DOHH2 (cell line): Measurements from ENCODE around the gene SUFU.

ENCODE experiments used
- H3F3A ChIP-seq: fragments of 200-600 bp; sonication (generic), shearing (Covaris generic); 2 replicates; pipeline ENCODE4 v1.6.0; 2016; ENCODE audit warnings: antibody characterized with exemption, mild to moderate bottlenecking; ENCODE audit not compliant: control insufficient read depth, insufficient read depth
- H3K27ac ChIP-seq: fragments of 200-600 bp; sonication (generic); 2 replicates; pipeline ENCODE4 v1.5.1; 2014; ENCODE audit warnings: low read depth, mild to moderate bottlenecking, low read length, moderate library complexity
- H3K27me3 ChIP-seq: fragments of 200-600 bp; sonication (generic); 2 replicates; pipeline ENCODE4 v1.6.1; 2014; ENCODE audit warnings: mild to moderate bottlenecking, low read length, mixed read lengths; ENCODE audit not compliant: control insufficient read depth
- H3K36me3 ChIP-seq: fragments of 200-600 bp; sonication (generic); 2 replicates; pipeline ENCODE4 v1.6.1; 2014; ENCODE audit warnings: mild to moderate bottlenecking, low read length, moderate library complexity, mixed read lengths; ENCODE audit not compliant: control insufficient read depth
- H3K4me1 ChIP-seq: fragments of 200-600 bp; sonication (generic); 2 replicates; pipeline ENCODE4 v1.6.1; 2014; ENCODE audit warnings: mild to moderate bottlenecking, low read length, mixed read lengths; ENCODE audit not compliant: control insufficient read depth
- H3K4me2 ChIP-seq: fragments of 200-600 bp; sonication (generic); 2 replicates; pipeline ENCODE4 v1.6.0; 2014; ENCODE audit warnings: mild to moderate bottlenecking, low read length, moderate library complexity
- H3K4me3 ChIP-seq: fragments of 200-600 bp; sonication (generic); 2 replicates; pipeline ENCODE4 v1.5.1; 2014; ENCODE audit warnings: mild to moderate bottlenecking, low read length, mixed read lengths
- H3K79me2 ChIP-seq: fragments of 200-600 bp; sonication (generic); 2 replicates; pipeline ENCODE4 v1.6.1; 2014; ENCODE audit warnings: mild to moderate bottlenecking, low read length, mixed read lengths; ENCODE audit not compliant: control insufficient read depth
- H3K9me2 ChIP-seq: fragments of 200-600 bp; sonication (generic); replicated peaks from 2 replicates; pipeline ENCODE4 v1.6.1; 2014; ENCODE audit warnings: mild to moderate bottlenecking, low read length, mixed read lengths; ENCODE audit not compliant: control insufficient read depth
- H3K9me3 ChIP-seq: fragments of 200-600 bp; sonication (generic); 2 replicates; pipeline ENCODE4 v1.6.1; 2014; ENCODE audit warnings: antibody characterized with exemption, low read length, mixed read lengths; ENCODE audit not compliant: control insufficient read depth, insufficient read depth
- H4K20me1 ChIP-seq: fragments of 200-600 bp; sonication (generic); 2 replicates; pipeline ENCODE4 v1.6.0; 2014; ENCODE audit warnings: low read depth, mild to moderate bottlenecking, antibody characterized with exemption, low read length, moderate library complexity; ENCODE audit not compliant: control insufficient read depth, insufficient read depth
- CTCF ChIP-seq: fragments of 200-600 bp; sonication (generic); IDR thresholded peaks from one replicate; pipeline ENCODE4 v1.5.1; 2014; ENCODE audit warnings: antibody characterized with exemption, mild to moderate bottlenecking, low read depth, low read length; ENCODE audit not compliant: poor library complexity, severe bottlenecking
- EZH2phosphoT487 ChIP-seq: fragments of 200-600 bp; sonication (generic); IDR thresholded peaks from 2 replicates; pipeline ENCODE4 v1.6.1; 2017; ENCODE audit warnings: borderline replicate concordance, mild to moderate bottlenecking, antibody characterized with exemption, low read length, moderate library complexity, mixed read lengths

SUFU gene

DNA sequence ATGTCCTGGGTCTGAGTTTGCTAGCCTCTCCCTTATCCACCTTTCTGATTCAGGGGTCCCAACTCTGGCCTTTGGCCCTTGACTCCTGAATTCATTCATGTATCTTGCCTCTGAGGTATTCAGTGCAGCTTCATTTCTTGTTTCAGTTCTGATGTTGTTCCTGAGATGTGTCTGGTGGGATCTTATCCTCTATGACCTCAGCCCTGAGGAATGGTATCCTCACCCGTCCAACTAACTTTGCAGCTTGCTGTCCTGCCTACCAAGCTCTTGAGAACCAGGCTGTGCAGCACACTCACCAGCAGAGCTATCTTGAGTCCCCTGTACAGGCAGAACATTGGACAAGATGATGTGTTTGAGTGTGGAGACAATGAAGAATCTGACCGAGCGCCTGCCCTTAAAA lies 13.8 kb downstream of the SUFU start:
- peaks cover 3% of the 10 kb centered on the region; the same call in 1 of the 2 replicates for H3K4me1 ChIP-seq
- peaks cover 14% of the 10 kb centered on the region; the same call in 1 of the 2 replicates for H3K36me3 ChIP-seq
- H3K9me3 ChIP-seq, result no peaks in the 10 kb centered on the region
- no peaks in the 10 kb centered on the region for H4K20me1 ChIP-seq
- H3K9me2 ChIP-seq, result no peaks in the 10 kb centered on the region
- no peaks in the 10 kb centered on the region; the same call in 1 of the 2 replicates for H3F3A ChIP-seq
- no peaks in the 10 kb centered on the region for H3K27me3 ChIP-seq
- no peak overlapping the region for H3K27ac ChIP-seq
- TF ChIP-seq EZH2phosphoT487, result no peak
- no peak for TF ChIP-seq CTCF
- H3K79me2 ChIP-seq, result no peaks in the 10 kb centered on the region
- no peak overlapping the region for H3K4me3 ChIP-seq
- H3K4me2 ChIP-seq, result no peak overlapping the region

GRCh38 chr10:102519246-102519825 lies 15.6 kb downstream of the SUFU start:
- Histone ChIP-seq H3K4me2 (no peak overlapping the region), H3K79me2 (no peaks in the 10 kb centered on the region), H3K27ac (no peak overlapping the region), H3K4me3 (no peak overlapping the region), H3K4me1 (peaks cover 3% of the 10 kb centered on the region; the same call in 1 of the 2 replicates), H3K9me3 (no peaks in the 10 kb centered on the region), H4K20me1 (no peaks in the 10 kb centered on the region), H3F3A (no peaks in the 10 kb centered on the region), H3K27me3 (no peaks in the 10 kb centered on the region), H3K9me2 (no peaks in the 10 kb centered on the region), H3K36me3 (peaks cover 5% of the 10 kb centered on the region; the same call in 1 of the 2 replicates)
- no peak for TF ChIP-seq EZH2phosphoT487
- TF ChIP-seq CTCF, result no peak

DNA sequence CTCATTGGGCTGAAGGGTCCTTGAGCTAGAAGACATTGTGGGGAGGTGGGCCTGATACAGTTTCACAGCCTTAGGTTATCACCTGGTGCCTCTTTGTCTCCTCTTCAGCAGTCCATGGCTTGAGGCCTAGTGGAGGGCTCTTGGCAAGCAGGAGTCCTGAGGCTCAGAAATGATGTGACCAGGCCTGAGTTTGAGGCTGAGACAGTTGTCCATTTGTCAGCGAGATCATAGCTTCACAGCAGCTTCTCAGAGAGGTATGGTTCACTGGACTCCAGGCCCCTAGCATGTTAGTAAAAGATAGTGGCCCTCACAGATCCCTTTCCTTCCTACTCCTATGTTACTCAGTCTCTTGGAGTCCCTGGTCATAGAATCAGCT lies 19.1 kb downstream of the SUFU start:
- Histone ChIP-seq H3K4me1 (no peaks in the 10 kb centered on the region), H3K9me2 (no peaks in the 10 kb centered on the region), H3K9me3 (no peaks in the 10 kb centered on the region), H3K79me2 (no peaks in the 10 kb centered on the region), H3K4me2 (no peak overlapping the region), H3K4me3 (no peak overlapping the region), H3K27me3 (no peaks in the 10 kb centered on the region), H3K27ac (no peak overlapping the region), H3F3A (no peaks in the 10 kb centered on the region), H3K36me3 (no peaks in the 10 kb centered on the region), H4K20me1 (no peaks in the 10 kb centered on the region)
- no peak for TF ChIP-seq EZH2phosphoT487
- no peak for TF ChIP-seq CTCF
